ENCODE results near the gene GPC3. TPM values are rescaled to one million over a fixed set of nuclear protein-coding genes. Genes with fewer than 3 reads are reported as not detected.
A peak's percentile ranks its signal among the peaks of the same experiment; 100 is the strongest.

Gene GPC3
- total RNA-seq, 2 donors from 2014 or later: not detected

- peaks cover 17 to 25% of the 10 kb centered on the region in 2 donors for H3K27me3 Mint-ChIP-seq
- DNase-seq (ENCODE audit: low spot score) (no peak), ATAC-seq (no peak)
- H3K36me3 Mint-ChIP-seq: no peaks in the 10 kb centered on the region
- H3K4me3 Mint-ChIP-seq: no peak overlapping the region
- peaks cover 0 to 3% of the 10 kb centered on the region in 2 donors for H3K4me1 Mint-ChIP-seq (ENCODE audit: low read depth in 2 of 2)
- no peaks in the 10 kb centered on the region for H3K9me3 Mint-ChIP-seq
- H3K27ac Mint-ChIP-seq: no peak overlapping the region
Observed at GRCh38 chrX:133988010-133988409, 2.6 kb upstream of the GPC3 start.

GRCh38 chrX:133987188-133987587 is 1.8 kb upstream of the GPC3 start:
- H3K4me3 Mint-ChIP-seq: no peak overlapping the region
- no peaks in the 10 kb centered on the region for H3K36me3 Mint-ChIP-seq
- DNase-seq (ENCODE audit: low spot score): no peak
- peaks cover 20 to 31% of the 10 kb centered on the region in 2 donors for H3K27me3 Mint-ChIP-seq
- peaks cover 0 to 3% of the 10 kb centered on the region in 2 donors for H3K4me1 Mint-ChIP-seq (ENCODE audit: low read depth in 2 of 2)
- no peaks in the 10 kb centered on the region for H3K9me3 Mint-ChIP-seq
- H3K27ac Mint-ChIP-seq: no peak overlapping the region
- no peak for ATAC-seq

GRCh38 chrX:133985967-133986683 is 731 bp upstream of the GPC3 start:
- no peaks in the 10 kb centered on the region for H3K36me3 Mint-ChIP-seq
- H3K4me3 Mint-ChIP-seq: peak overlapping the region; percentile 57
- ATAC-seq: no peak
- H3K27ac Mint-ChIP-seq: no peak overlapping the region
- peaks cover 0 to 3% of the 10 kb centered on the region in 2 donors for H3K4me1 Mint-ChIP-seq (ENCODE audit: low read depth in 2 of 2)
- no peak for DNase-seq (ENCODE audit: low spot score)
- H3K9me3 Mint-ChIP-seq: no peaks in the 10 kb centered on the region
- peaks cover 29 to 41% of the 10 kb centered on the region in 2 donors for H3K27me3 Mint-ChIP-seq

GRCh38 chrX:133984857-133985163 is 584 bp downstream of the GPC3 start:
- H3K27me3 Mint-ChIP-seq: peaks cover 32 to 46% of the 10 kb centered on the region in 2 donors
- H3K4me1 Mint-ChIP-seq (ENCODE audit: low read depth in 2 of 2): peaks cover 0 to 3% of the 10 kb centered on the region in 2 donors
- DNase-seq (ENCODE audit: low spot score) (no peak), ATAC-seq (peak in 1 of 2 donors; percentile 16)
- no peak overlapping the region for H3K4me3 Mint-ChIP-seq
- no peaks in the 10 kb centered on the region for H3K9me3 Mint-ChIP-seq
- H3K36me3 Mint-ChIP-seq: no peaks in the 10 kb centered on the region
- H3K27ac Mint-ChIP-seq: no peak overlapping the region

- DNase-seq (ENCODE audit: low spot score) (no peak), ATAC-seq (no peak)
- Mint-ChIP-seq H3K4me1 (ENCODE audit: low read depth in 2 of 2) (peaks cover 0 to 3% of the 10 kb centered on the region in 2 donors), H3K36me3 (no peaks in the 10 kb centered on the region), H3K4me3 (no peak overlapping the region), H3K27ac (no peak overlapping the region), H3K9me3 (no peaks in the 10 kb centered on the region), H3K27me3 (peaks cover 32 to 48% of the 10 kb centered on the region in 2 donors)
Observed at GRCh38 chrX:133983974-133984845, 1.2 kb downstream of the GPC3 start.

- ATAC-seq (no peak), DNase-seq (ENCODE audit: low spot score) (no peak)
- H3K27ac Mint-ChIP-seq: no peak overlapping the region
- H3K9me3 Mint-ChIP-seq: no peaks in the 10 kb centered on the region
- no peaks in the 10 kb centered on the region for H3K36me3 Mint-ChIP-seq
- H3K4me1 Mint-ChIP-seq (ENCODE audit: low read depth in 2 of 2): peaks cover 0 to 3% of the 10 kb centered on the region in 2 donors
- no peak overlapping the region for H3K4me3 Mint-ChIP-seq
- H3K27me3 Mint-ChIP-seq: peaks cover 32 to 48% of the 10 kb centered on the region in 2 donors
Observed at GRCh38 chrX:133983256-133983973, 2.0 kb downstream of the GPC3 start.

- H3K36me3 Mint-ChIP-seq: no peaks in the 10 kb centered on the region
- peaks cover 21 to 45% of the 10 kb centered on the region in 2 donors for H3K27me3 Mint-ChIP-seq
- no peaks in the 10 kb centered on the region for H3K9me3 Mint-ChIP-seq
- DNase-seq (ENCODE audit: low spot score) (no peak), ATAC-seq (no peak)
- peaks cover 0 to 3% of the 10 kb centered on the region in 2 donors for H3K4me1 Mint-ChIP-seq (ENCODE audit: low read depth in 2 of 2)
- no peak overlapping the region for H3K4me3 Mint-ChIP-seq
- H3K27ac Mint-ChIP-seq: no peak overlapping the region
Observed at GRCh38 chrX:133981924-133982323, 3.5 kb downstream of the GPC3 start.

- ATAC-seq (no peak), DNase-seq (ENCODE audit: low spot score) (no peak)
- no peak overlapping the region for H3K27ac Mint-ChIP-seq
- no peaks in the 10 kb centered on the region for H3K9me3 Mint-ChIP-seq
- H3K4me1 Mint-ChIP-seq (ENCODE audit: low read depth in 2 of 2): peaks cover 0 to 2% of the 10 kb centered on the region in 2 donors
- peaks cover 21 to 44% of the 10 kb centered on the region in 2 donors for H3K27me3 Mint-ChIP-seq
- H3K4me3 Mint-ChIP-seq: no peak overlapping the region
- no peaks in the 10 kb centered on the region for H3K36me3 Mint-ChIP-seq
Observed at GRCh38 chrX:133980832-133981588, 4.4 kb downstream of the GPC3 start.

GRCh38 chrX:133980406-133980805 is 5.0 kb downstream of the GPC3 start:
- Mint-ChIP-seq H3K27me3 (peaks cover 22 to 43% of the 10 kb centered on the region in 2 donors), H3K27ac (no peak overlapping the region), H3K4me3 (no peak overlapping the region), H3K4me1 (ENCODE audit: low read depth in 2 of 2) (no peaks in the 10 kb centered on the region), H3K36me3 (no peaks in the 10 kb centered on the region), H3K9me3 (no peaks in the 10 kb centered on the region)
- ATAC-seq (no peak), DNase-seq (ENCODE audit: low spot score) (no peak)

GRCh38 chrX:133979641-133980230 is 5.7 kb downstream of the GPC3 start:
- no peaks in the 10 kb centered on the region for H3K4me1 Mint-ChIP-seq (ENCODE audit: low read depth in 2 of 2)
- no peaks in the 10 kb centered on the region for H3K9me3 Mint-ChIP-seq
- ATAC-seq (no peak), DNase-seq (ENCODE audit: low spot score) (no peak)
- no peak overlapping the region for H3K27ac Mint-ChIP-seq
- H3K36me3 Mint-ChIP-seq: no peaks in the 10 kb centered on the region
- no peak overlapping the region for H3K4me3 Mint-ChIP-seq
- H3K27me3 Mint-ChIP-seq: peaks cover 28 to 49% of the 10 kb centered on the region in 2 donors

- Mint-ChIP-seq H3K4me1 (ENCODE audit: low read depth in 2 of 2) (no peaks in the 10 kb centered on the region), H3K27me3 (peaks cover 23 to 29% of the 10 kb centered on the region in 2 donors), H3K36me3 (no peaks in the 10 kb centered on the region), H3K9me3 (no peaks in the 10 kb centered on the region), H3K27ac (no peak overlapping the region), H3K4me3 (no peak overlapping the region)
- ATAC-seq (no peak), DNase-seq (ENCODE audit: low spot score) (no peak)
Observed at GRCh38 chrX:133973704-133974103, 11.7 kb downstream of the GPC3 start.

GRCh38 chrX:133972916-133973315 is 12.5 kb downstream of the GPC3 start:
- ATAC-seq (no peak), DNase-seq (ENCODE audit: low spot score) (no peak)
- Mint-ChIP-seq H3K9me3 (no peaks in the 10 kb centered on the region), H3K36me3 (no peaks in the 10 kb centered on the region), H3K27ac (no peak overlapping the region), H3K4me1 (ENCODE audit: low read depth in 2 of 2) (no peaks in the 10 kb centered on the region), H3K4me3 (no peak overlapping the region), H3K27me3 (peaks cover 23 to 29% of the 10 kb centered on the region in 2 donors)

GRCh38 chrX:133971586-133971985 is 13.8 kb downstream of the GPC3 start:
- H3K4me3 Mint-ChIP-seq: no peak overlapping the region
- no peak overlapping the region for H3K27ac Mint-ChIP-seq
- H3K36me3 Mint-ChIP-seq: no peaks in the 10 kb centered on the region
- H3K9me3 Mint-ChIP-seq: no peaks in the 10 kb centered on the region
- H3K27me3 Mint-ChIP-seq: peaks cover 23 to 29% of the 10 kb centered on the region in 2 donors
- no peak for ATAC-seq
- H3K4me1 Mint-ChIP-seq (ENCODE audit: low read depth in 2 of 2): no peaks in the 10 kb centered on the region
- no peak for DNase-seq (ENCODE audit: low spot score)
